Fibroblast of lung (primary cell): ENCODE data around the gene LIF. TPM values are rescaled to one million over a fixed set of nuclear protein-coding genes. Genes with fewer than 3 reads are reported as not detected.

ENCODE experiments used
- DNase-seq, 2 donors: peaks; one replicate each; pipeline versions ENCODE4 v3.0.0 to v3.0.0-alpha.2; 2010; ENCODE audit warnings: low read depth in 2 of 2
- H2AFZ ChIP-seq: 2 replicates; pipeline ENCODE4 v1.5.1; 2012; ENCODE audit warnings: low read length, control low read depth, inconsistent platforms
- H3K27ac ChIP-seq: 2 replicates; pipeline ENCODE4 v1.5.1; 2011; ENCODE audit warnings: low read length, control low read depth; ENCODE audit not compliant: insufficient read depth
- H3K27me3 ChIP-seq: 2 replicates; pipeline ENCODE4 v1.5.1; 2011; ENCODE audit warnings: mild to moderate bottlenecking, low read length; ENCODE audit not compliant: control insufficient read depth, insufficient read depth
- H3K36me3 ChIP-seq: 2 replicates; pipeline ENCODE4 v1.5.1; 2011; ENCODE audit warnings: low read length; ENCODE audit not compliant: control insufficient read depth, insufficient read depth
- H3K4me1 ChIP-seq: 2 replicates; pipeline ENCODE4 v1.5.1; 2011; ENCODE audit warnings: low read length; ENCODE audit not compliant: control insufficient read depth, insufficient read depth; ENCODE audit errors: extremely low read depth
- H3K4me2 ChIP-seq: 2 replicates; pipeline ENCODE4 v1.5.1; 2011; ENCODE audit warnings: low read length, control low read depth; ENCODE audit not compliant: insufficient read depth; ENCODE audit errors: extremely low read depth
- H3K4me3 ChIP-seq, 4 experiments: fragments of 200-600 bp in 1 of 4; sonication (generic) in 1 of 4; replicated peaks in 1 of 4; 2 replicates each; pipeline ENCODE4 v1.5.1; 2011 to 2016; ENCODE audit warnings: low read length in 4 of 4, low read depth in 3 of 4, mild to moderate bottlenecking in 3 of 4, control low read depth in 2 of 4, inconsistent platforms in 1 of 4, mixed read lengths in 1 of 4; ENCODE audit not compliant: insufficient read depth in 1 of 4; ENCODE audit errors: control extremely low read depth in 1 of 4
- H3K79me2 ChIP-seq: 2 replicates; pipeline ENCODE4 v1.5.1; 2012; ENCODE audit warnings: mild to moderate bottlenecking, low read length, inconsistent platforms; ENCODE audit not compliant: control insufficient read depth, insufficient read depth
- H3K9ac ChIP-seq: 2 replicates; pipeline ENCODE4 v1.5.1; 2011; ENCODE audit warnings: mild to moderate bottlenecking, low read length, control low read depth; ENCODE audit not compliant: insufficient read depth
- H3K9me3 ChIP-seq: 2 replicates; pipeline ENCODE4 v1.5.1; 2012; ENCODE audit warnings: low read depth, low read length; ENCODE audit not compliant: control insufficient read depth, insufficient read depth
- H4K20me1 ChIP-seq: 2 replicates; pipeline ENCODE4 v1.5.1; 2011; ENCODE audit warnings: low read length; ENCODE audit not compliant: control insufficient read depth, insufficient read depth; ENCODE audit errors: extremely low read depth
- CTCF ChIP-seq, 2 donors: IDR thresholded peaks in 1 of 2; conservative IDR thresholded peaks in 1 of 2; 1 replicate in 1 of 2; 2 replicates in 1 of 2; pipeline ENCODE4 v1.5.1; 2011 to 2012; ENCODE audit warnings: low read length in 2 of 2, control low read depth in 1 of 2, inconsistent platforms in 1 of 2, low read depth in 1 of 2, mild to moderate bottlenecking in 1 of 2
- EZH2 ChIP-seq: IDR thresholded peaks from 2 replicates; pipeline ENCODE4 v1.5.1; 2012; ENCODE audit warnings: low read length, control low read depth, mild to moderate bottlenecking; ENCODE audit errors: missing control alignments
- polyA plus RNA-seq, 2 donors: library from polyadenylated mRNA; depleted of rRNA in 1 of 2; stranded (reverse) in 1 of 2; unstranded in 1 of 2; fragments of >200 nt; gene quantifications; 2 replicates each; pipeline ENCODE4 v1.2.1, GENCODE V29; 2011 to 2012; ENCODE audit warnings: missing spikeins in 1 of 2
- total RNA-seq: library from RNA; depleted of rRNA; stranded (reverse); fragments of >200 nt; gene quantifications from 2 replicates; pipeline ENCODE4 v1.2.1, GENCODE V29; 2014

LIF gene
- total and polyA plus RNA-seq, 2 donors (not counting 1 experiment from before 2014, with no cell fraction given), result 4.5 to 11.2 TPM

- Histone ChIP-seq H3K36me3 (no peaks in the 10 kb centered on the region), H3K4me2 (no peak overlapping the region), H3K27me3 (no peaks in the 10 kb centered on the region), H3K79me2 (no peaks in the 10 kb centered on the region), H3K4me3 (no peak overlapping the region), H3K9ac (no peak overlapping the region), H3K27ac (no peak overlapping the region), H3K4me1 (peaks cover 2% of the 10 kb centered on the region), H4K20me1 (no peaks in the 10 kb centered on the region), H2AFZ (no peak overlapping the region), H3K9me3 (no peaks in the 10 kb centered on the region)
- DNase-seq, result no peak
- TF ChIP-seq EZH2 (no peak), CTCF (conservative IDR thresholded peaks at IDR 0.05 in 1 of 2, IDR thresholded peaks at IDR 0.05 in 1 of 2; ENCODE audit: low read depth in 1 of 2, low read length in 2 of 2) (no peak)
These were observed 36.1 kb upstream of the LIF start for GRCh38 chr22:30282616-30283046.

GRCh38 chr22:30280505-30280904 is 33.9 kb upstream of the LIF start:
- peak; percentile 42 to 50 for DNase-seq
- Histone ChIP-seq H3K27ac (no peak overlapping the region), H3K27me3 (no peaks in the 10 kb centered on the region), H3K36me3 (no peaks in the 10 kb centered on the region), H3K79me2 (no peaks in the 10 kb centered on the region), H3K4me3 (no peak overlapping the region), H3K9ac (no peak overlapping the region), H3K4me2 (no peak overlapping the region), H3K9me3 (no peaks in the 10 kb centered on the region), H4K20me1 (no peaks in the 10 kb centered on the region), H2AFZ (no peak overlapping the region), H3K4me1 (peaks cover 2% of the 10 kb centered on the region)
- TF ChIP-seq EZH2, result no peak
- no peak for TF ChIP-seq CTCF (conservative IDR thresholded peaks at IDR 0.05 in 1 of 2, IDR thresholded peaks at IDR 0.05 in 1 of 2; ENCODE audit: low read depth in 1 of 2, low read length in 2 of 2)

GRCh38 chr22:30279932-30280331 is 33.4 kb upstream of the LIF start:
- DNase-seq, result no peak
- Histone ChIP-seq H2AFZ (no peak overlapping the region), H3K27me3 (no peaks in the 10 kb centered on the region), H3K36me3 (no peaks in the 10 kb centered on the region), H3K4me2 (no peak overlapping the region), H4K20me1 (no peaks in the 10 kb centered on the region), H3K9ac (no peak overlapping the region), H3K4me1 (peaks cover 2% of the 10 kb centered on the region), H3K27ac (no peak overlapping the region), H3K79me2 (no peaks in the 10 kb centered on the region), H3K9me3 (no peaks in the 10 kb centered on the region), H3K4me3 (no peak overlapping the region)
- no peak for TF ChIP-seq CTCF (conservative IDR thresholded peaks at IDR 0.05 in 1 of 2, IDR thresholded peaks at IDR 0.05 in 1 of 2; ENCODE audit: low read depth in 1 of 2, low read length in 2 of 2)
- TF ChIP-seq EZH2, result no peak
